Ovary (tissue), 9 donors: Measurements from ENCODE around the gene MATCAP1. TPM values are rescaled to one million over a fixed set of nuclear protein-coding genes. Genes with fewer than 3 reads are reported as not detected.

Experiments used
- DNase-seq, 5 donors: peaks; one replicate each; pipeline ENCODE4 v3.0.0-alpha.2; 2019 to 2020
- H3K27ac ChIP-seq, 2 donors: fragments of 200-600 bp; one replicate each; pipeline versions ENCODE4 v1.5.1 to v1.8.0; 2019 to 2022
- H3K27me3 ChIP-seq: fragments of 200-600 bp; one replicate; pipeline ENCODE4 v1.8.0; 2022
- H3K36me3 ChIP-seq: fragments of 200-600 bp; sonication (generic); one replicate; pipeline ENCODE4 v1.5.1; 2019
- H3K4me1 ChIP-seq: one replicate; pipeline ENCODE4 v1.8.1; 2013; ENCODE audit warnings: mild to moderate bottlenecking, moderate library complexity; ENCODE audit not compliant: insufficient read depth
- H3K4me3 ChIP-seq: fragments of 200-600 bp; sonication (generic); one replicate; pipeline ENCODE4 v1.5.1; 2017
- H3K9me3 ChIP-seq, 2 donors: fragments of 200-600 bp in 1 of 2; sonication (generic) in 1 of 2; one replicate each; pipeline versions ENCODE4 v1.5.1 to v1.8.1; 2013 to 2019; ENCODE audit warnings: mild to moderate bottlenecking in 1 of 2, moderate library complexity in 1 of 2
- EP300 ChIP-seq: sonication (generic); formaldehyde crosslinking; IDR thresholded peaks from one replicate; pipeline ENCODE4 v1.6.1; 2017; ENCODE audit warnings: antibody characterized with exemption
- POLR2A ChIP-seq: fragments of 450-650 bp; IDR thresholded peaks from one replicate; pipeline ENCODE4 v1.6.1; 2017; ENCODE audit warnings: antibody characterized with exemption, mild to moderate bottlenecking, moderate library complexity
- WGBS, 3 donors: extraction: QIAGEN DNeasy Blood & Tissue Kit in 1 of 3; methylation state at CpG; one replicate each; pipeline versions ENCODE4 v1.1.5 to v1.1.7; 2013 to 2017; 5-methylcytosine and 5-hydroxymethylcytosine counted together
- intact Hi-C, 4 donors: fragments of 100-400 bp; cut with DNase I; formaldehyde crosslinking; loops; one replicate each; pipeline versions ENCODE4 v1.11.0 to v1.15.1; 2022 to 2023
- polyA plus RNA-seq, 2 donors: library from polyadenylated mRNA; stranded (reverse); fragments of 200-250 nt in 1 of 2; fragments of 350-450 nt in 1 of 2; fragmentation: Illumina TruSeq in 1 of 2; extraction: RNeasy Lipid Tissue Mini Kit (QIAGEN cat#74804) in 1 of 2; gene quantifications; one replicate each; pipeline ENCODE4 v1.2.3, GENCODE V29; 2013 to 2014
- total RNA-seq, 7 donors: library from RNA; depleted of rRNA in 2 of 7; stranded (reverse); fragments of >200 nt in 2 of 7; fragmentation: NEBNext Ultra II Directional in 3 of 7; extraction: Animal tissue kit (Norgen Biotek cat#: 25700) in 3 of 7; gene quantifications; one replicate each; pipeline versions ENCODE4 v1.1.0 to v1.2.4, GENCODE V29; 2016 to 2023
- TF ChIP-seq, protein P1 (sequence below), 3 donors: fragments of 450-650 bp in 2 of 3; fragments of 200-600 bp in 1 of 3; IDR thresholded peaks; one replicate each; pipeline versions ENCODE4 v1.5.1 to v1.8.0; 2016 to 2022; ENCODE audit warnings: antibody characterized with exemption in 3 of 3, mild to moderate bottlenecking in 1 of 3
- donor health status: DM: no; HTN: no; CAD: no; lungs with moderate emphysema.
- donor health status: DM: no; HTN: no; CAD: no.
- donor health status: Bipolar disorder and iron deficiency.
- donor health status: DM: yes; HTN: yes; CAD: no.
- donor health status: DM: no; HTN: no; CAD: no.
- donor health status: DM: yes; HTN: yes; CAD: no.

The MATCAP1 gene
- total and polyA plus RNA-seq, 9 donors, result 15.4 to 96.4 (median 53.6) TPM

DNA sequence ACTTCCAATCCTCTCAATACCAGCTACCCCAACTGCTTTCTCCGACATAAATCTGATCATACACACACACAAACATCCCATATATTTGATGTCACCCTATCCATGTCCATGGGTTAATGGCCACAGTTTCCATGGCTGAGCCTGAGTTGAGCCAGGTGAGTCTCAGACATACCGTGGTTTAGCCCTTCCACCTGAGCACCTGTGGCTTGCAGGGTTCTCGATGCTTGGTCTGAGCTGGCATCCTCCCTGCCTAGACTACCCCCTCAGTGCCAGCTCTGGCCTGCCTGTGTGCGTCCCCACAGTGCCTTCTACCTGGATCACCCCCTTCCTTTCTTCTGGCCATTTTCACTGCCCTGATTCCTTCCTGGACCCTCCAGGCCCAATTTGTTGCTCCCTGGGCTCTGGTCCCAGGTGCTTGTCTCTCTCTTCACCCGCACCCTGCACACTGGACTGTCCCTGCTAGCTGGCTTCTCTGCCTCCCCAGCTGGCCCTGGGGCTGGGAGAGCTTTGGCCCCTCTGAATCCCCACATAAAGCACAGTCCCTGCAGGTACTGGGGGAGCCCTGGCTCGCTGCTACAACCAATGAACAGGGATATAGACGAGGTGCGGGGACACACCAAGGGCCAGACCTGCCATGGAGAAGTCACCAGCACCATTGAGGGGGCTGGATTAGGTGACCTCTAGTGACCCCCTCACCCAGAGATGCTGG lies 22.5 kb upstream of the MATCAP1 start:
- H3K27ac ChIP-seq, result no peak overlapping the region
- TF ChIP-seq POLR2A (no peak), EP300 (no peak)
- TF ChIP-seq, protein P1, sequence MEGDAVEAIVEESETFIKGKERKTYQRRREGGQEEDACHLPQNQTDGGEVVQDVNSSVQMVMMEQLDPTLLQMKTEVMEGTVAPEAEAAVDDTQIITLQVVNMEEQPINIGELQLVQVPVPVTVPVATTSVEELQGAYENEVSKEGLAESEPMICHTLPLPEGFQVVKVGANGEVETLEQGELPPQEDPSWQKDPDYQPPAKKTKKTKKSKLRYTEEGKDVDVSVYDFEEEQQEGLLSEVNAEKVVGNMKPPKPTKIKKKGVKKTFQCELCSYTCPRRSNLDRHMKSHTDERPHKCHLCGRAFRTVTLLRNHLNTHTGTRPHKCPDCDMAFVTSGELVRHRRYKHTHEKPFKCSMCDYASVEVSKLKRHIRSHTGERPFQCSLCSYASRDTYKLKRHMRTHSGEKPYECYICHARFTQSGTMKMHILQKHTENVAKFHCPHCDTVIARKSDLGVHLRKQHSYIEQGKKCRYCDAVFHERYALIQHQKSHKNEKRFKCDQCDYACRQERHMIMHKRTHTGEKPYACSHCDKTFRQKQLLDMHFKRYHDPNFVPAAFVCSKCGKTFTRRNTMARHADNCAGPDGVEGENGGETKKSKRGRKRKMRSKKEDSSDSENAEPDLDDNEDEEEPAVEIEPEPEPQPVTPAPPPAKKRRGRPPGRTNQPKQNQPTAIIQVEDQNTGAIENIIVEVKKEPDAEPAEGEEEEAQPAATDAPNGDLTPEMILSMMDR (IDR thresholded peaks at IDR 0.05), result no peak
- peaks cover 9% of the 10 kb centered on the region for H3K4me1 ChIP-seq
- H3K9me3 ChIP-seq, result no peaks in the 10 kb centered on the region
- 93 to 95% (median 94%) methylated on average over 8 of the region's 8 CpGs for WGBS, 3 donors
- intact Hi-C loops, result no loop called here
- no peak overlapping the region for H3K4me3 ChIP-seq
- DNase-seq, result no peak
- no peaks in the 10 kb centered on the region for H3K36me3 ChIP-seq
- H3K27me3 ChIP-seq, result no peaks in the 10 kb centered on the region

DNA sequence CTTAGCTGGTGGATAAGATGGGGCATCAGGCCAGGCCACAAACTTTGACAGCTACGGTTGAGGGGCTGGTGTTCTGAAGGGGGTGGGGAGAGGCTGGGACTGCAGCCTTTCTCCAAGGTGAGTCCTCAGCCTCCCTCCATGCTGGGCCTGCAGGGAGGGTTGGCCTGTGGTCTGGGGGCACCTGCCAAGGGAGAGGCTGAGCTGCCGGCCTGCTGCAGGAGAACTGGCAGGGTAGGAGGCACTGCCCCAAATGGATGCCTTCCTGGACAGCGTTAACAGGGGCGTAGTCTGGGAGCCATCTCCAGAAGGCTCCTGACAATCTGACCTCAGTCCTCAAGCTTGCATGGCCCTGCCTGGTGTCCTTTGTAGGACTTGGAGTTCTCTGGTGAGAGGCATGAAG lies 20.3 kb upstream of the MATCAP1 start:
- intact Hi-C loops, result no loop called here
- DNase-seq, result no peak
- Histone ChIP-seq H3K27ac (no peak overlapping the region), H3K4me3 (no peak overlapping the region), H3K9me3 (no peaks in the 10 kb centered on the region), H3K4me1 (peaks cover 10% of the 10 kb centered on the region), H3K36me3 (no peaks in the 10 kb centered on the region), H3K27me3 (no peaks in the 10 kb centered on the region)
- WGBS, 3 donors, result 62 to 77% (median 71%) methylated on average over 4 of the region's 4 CpGs
- TF ChIP-seq EP300, result no peak
- TF ChIP-seq, protein P1 (IDR thresholded peaks at IDR 0.05), result no peak
- TF ChIP-seq POLR2A, result no peak

DNA sequence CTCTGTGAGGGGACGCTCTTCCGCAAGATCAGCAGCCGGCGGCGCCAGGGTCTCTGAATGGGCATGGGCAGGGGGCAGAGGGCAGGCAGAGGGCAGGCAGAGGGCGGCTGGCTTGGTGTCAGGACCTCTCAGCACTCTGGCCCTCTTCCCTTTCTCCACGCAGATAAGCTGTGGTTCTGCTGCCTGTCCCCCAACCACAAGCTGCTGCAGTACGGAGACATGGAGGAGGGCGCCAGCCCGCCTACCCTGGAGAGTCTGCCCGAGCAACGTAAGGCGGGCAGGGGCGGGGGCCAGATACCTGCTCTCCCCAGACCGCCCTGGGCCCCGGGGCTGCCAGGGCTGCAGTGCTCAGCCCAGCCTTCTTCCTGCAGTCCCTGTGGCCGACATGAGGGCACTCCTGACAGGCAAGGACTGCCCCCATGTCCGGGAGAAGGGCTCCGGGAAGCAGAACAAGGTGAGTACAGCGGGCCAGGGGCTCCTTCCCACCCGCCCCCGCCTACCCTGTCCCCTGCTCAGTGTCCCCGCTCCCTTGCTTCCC lies 19.3 kb upstream of the MATCAP1 start:
- intact Hi-C loops, result no loop called here
- WGBS, 3 donors, result 83 to 87% (median 86%) methylated on average over 23 of the region's 23 CpGs
- H3K4me3 ChIP-seq, result no peak overlapping the region
- no peak for DNase-seq
- H3K27me3 ChIP-seq, result no peaks in the 10 kb centered on the region
- no peak for TF ChIP-seq EP300
- TF ChIP-seq, protein P1 (IDR thresholded peaks at IDR 0.05), result no peak
- TF ChIP-seq POLR2A, result no peak
- H3K9me3 ChIP-seq, result no peaks in the 10 kb centered on the region
- no peaks in the 10 kb centered on the region for H3K36me3 ChIP-seq
- peaks cover 10% of the 10 kb centered on the region for H3K4me1 ChIP-seq
- no peak overlapping the region for H3K27ac ChIP-seq

DNA sequence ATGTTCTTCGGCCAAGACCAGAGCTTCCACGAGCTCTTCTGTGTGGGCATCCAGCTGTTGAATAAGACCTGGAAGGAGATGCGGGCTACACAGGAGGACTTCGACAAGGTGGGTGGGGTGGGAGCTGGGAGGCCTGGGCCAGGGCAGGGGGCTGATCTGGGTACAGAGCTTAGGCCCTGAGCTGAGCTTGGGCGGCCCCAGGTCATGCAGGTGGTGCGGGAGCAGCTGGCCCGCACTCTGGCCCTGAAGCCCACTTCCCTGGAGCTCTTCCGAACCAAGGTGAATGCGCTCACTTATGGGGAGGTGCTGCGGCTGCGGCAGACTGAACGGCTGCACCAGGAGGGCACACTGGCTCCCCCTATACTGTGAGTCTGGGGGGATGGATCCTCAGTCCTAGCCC lies 18.7 kb upstream of the MATCAP1 start:
- H3K36me3 ChIP-seq, result no peaks in the 10 kb centered on the region
- no peaks in the 10 kb centered on the region for H3K9me3 ChIP-seq
- 86 to 93% (median 88%) methylated on average over 12 of the region's 12 CpGs for WGBS, 3 donors
- peaks cover 6% of the 10 kb centered on the region for H3K4me1 ChIP-seq
- TF ChIP-seq POLR2A (no peak), EP300 (no peak)
- TF ChIP-seq, protein P1 (IDR thresholded peaks at IDR 0.05), result no peak
- no peak overlapping the region for H3K4me3 ChIP-seq
- no peaks in the 10 kb centered on the region for H3K27me3 ChIP-seq
- no peak for DNase-seq
- intact Hi-C loops, result no loop called here
- no peak overlapping the region for H3K27ac ChIP-seq
